ENCODE data around the gene TRIO. TPM values are rescaled to one million over a fixed set of nuclear protein-coding genes. Genes with fewer than 3 reads are reported as not detected.

Gene TRIO
- total and polyA plus RNA-seq, 11 donors, result 35.2 to 99.1 (median 58.4) TPM

DNA sequence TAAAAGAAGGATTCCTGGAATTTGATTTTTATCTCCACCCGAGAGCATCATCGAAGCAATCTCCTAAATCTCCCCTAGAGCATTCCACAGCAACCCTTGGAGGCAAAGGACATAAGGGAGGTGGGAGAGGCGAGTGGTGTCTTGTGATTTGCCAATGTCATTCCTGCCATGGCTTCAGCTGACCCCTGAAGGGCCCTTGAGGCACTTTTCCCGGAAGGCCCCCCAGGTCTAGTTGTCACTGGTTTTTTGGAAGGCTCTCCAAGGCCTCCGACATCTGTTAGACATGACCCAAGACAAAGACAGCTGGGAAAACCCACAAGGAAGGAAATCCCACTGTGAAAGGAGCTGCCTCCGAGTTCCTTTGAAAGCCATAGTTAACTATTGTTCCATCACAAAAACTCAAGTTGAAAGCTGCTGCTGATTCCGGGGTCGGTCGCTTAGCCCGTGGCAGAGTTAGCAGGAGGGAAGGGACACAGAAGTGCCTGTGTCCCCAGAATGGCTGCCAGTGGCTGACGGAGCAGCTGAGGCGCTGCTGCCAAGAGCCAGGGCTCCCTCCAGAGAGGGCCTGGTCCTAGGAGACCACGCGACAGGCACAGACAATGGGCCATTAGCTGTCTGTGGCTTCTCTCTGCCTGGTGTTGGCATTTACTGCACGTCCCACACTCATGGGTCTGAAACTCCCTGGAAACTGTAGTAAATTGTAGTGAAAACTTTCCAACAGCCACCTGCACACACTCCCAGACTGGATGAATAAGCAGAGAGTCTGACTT lies 24.4 kb upstream of the TRIO start:
- intact Hi-C loops (cut with DNase I), result no loop called here
- H3K4me3 ChIP-seq, result no peak overlapping the region
- ATAC-seq (peak; percentile 80 to 91 (median 84)), DNase-seq (peak; percentile 32 to 61 (median 57))
- no peaks in the 10 kb centered on the region for H3K9me3 ChIP-seq
- no peaks in the 10 kb centered on the region for H3K27me3 ChIP-seq
- no peak for TF ChIP-seq CTCF (IDR thresholded peaks at IDR 0.05)
- no peak for TF ChIP-seq POLR2A (IDR thresholded peaks at IDR 0.05)
- 34 to 41% (median 38%) methylated on average over 13 to 15 of the region's 15 CpGs for WGBS, 4 donors
- H3K27ac ChIP-seq, result peak overlapping the region in 10 of 12 donors; percentile 20 to 69 (median 40)
- H3K36me3 ChIP-seq, result no peaks in the 10 kb centered on the region
- H3K4me1 ChIP-seq, result peaks cover 0 to 29% (median 13%) of the 10 kb centered on the region in 12 donors

DNA sequence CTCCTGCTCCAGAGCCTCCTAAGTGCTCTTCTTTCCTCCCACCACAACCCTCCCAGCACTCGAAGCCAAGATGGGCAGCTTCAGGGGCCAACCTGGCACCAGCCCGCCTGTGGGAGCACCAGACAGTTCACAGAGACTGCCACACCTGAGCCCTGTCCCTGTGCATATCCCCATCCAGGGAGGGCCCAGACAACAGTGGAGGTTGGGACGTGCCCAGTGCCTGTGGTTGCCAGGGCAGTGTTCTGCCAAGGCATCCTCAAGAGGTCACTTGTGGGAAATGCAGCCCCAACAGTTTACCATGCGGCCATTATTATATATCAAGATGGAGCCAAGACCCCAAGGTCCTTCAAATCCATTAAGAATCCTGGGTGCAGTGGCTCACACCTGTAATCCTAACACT lies 23.0 kb upstream of the TRIO start:
- WGBS, 4 donors, result 75 to 86% (median 82%) methylated on average over 4 of the region's 4 CpGs
- ATAC-seq (peak in 2 of 4 donors; percentile 33 to 50), DNase-seq (no peak)
- H3K27ac ChIP-seq, result no peak overlapping the region
- intact Hi-C loops (cut with DNase I), result no loop called here
- H3K27me3 ChIP-seq, result no peaks in the 10 kb centered on the region
- peaks cover 0 to 16% (median 8%) of the 10 kb centered on the region in 12 donors for H3K4me1 ChIP-seq
- no peak for TF ChIP-seq POLR2A (IDR thresholded peaks at IDR 0.05)
- no peak for TF ChIP-seq CTCF (IDR thresholded peaks at IDR 0.05)
- no peaks in the 10 kb centered on the region for H3K9me3 ChIP-seq
- no peak overlapping the region for H3K4me3 ChIP-seq
- no peaks in the 10 kb centered on the region for H3K36me3 ChIP-seq

- no peak for TF ChIP-seq POLR2A (IDR thresholded peaks at IDR 0.05)
- H3K27me3 ChIP-seq, result no peaks in the 10 kb centered on the region
- no peaks in the 10 kb centered on the region for H3K9me3 ChIP-seq
- H3K4me3 ChIP-seq, result no peak overlapping the region
- ATAC-seq (no peak), DNase-seq (no peak)
- no peak overlapping the region for H3K27ac ChIP-seq
- intact Hi-C loops (cut with DNase I), result no loop called here
- WGBS, 4 donors, result 86 to 100% (median 97%) methylated on average over 1 of the region's 1 CpG
- peaks cover 0 to 16% (median 8%) of the 10 kb centered on the region in 12 donors for H3K4me1 ChIP-seq
- no peaks in the 10 kb centered on the region for H3K36me3 ChIP-seq
Measured at GRCh38 chr5:14121552-14121951, 21.6 kb upstream of the TRIO start.

GRCh38 chr5:14122089-14122488 lies 21.1 kb upstream of the TRIO start:
- DNase-seq, result no peak
- WGBS, 4 donors, result 79 to 85% (median 83%) methylated on average over 4 of the region's 4 CpGs
- TF ChIP-seq POLR2A (IDR thresholded peaks at IDR 0.05) (no peak), CTCF (IDR thresholded peaks at IDR 0.05) (no peak)
- H3K4me3 ChIP-seq, result no peak overlapping the region
- peaks cover 0 to 16% (median 8%) of the 10 kb centered on the region in 12 donors for H3K4me1 ChIP-seq
- no peak overlapping the region for H3K27ac ChIP-seq
- no peaks in the 10 kb centered on the region for H3K27me3 ChIP-seq
- intact Hi-C loops (cut with DNase I), result no loop called here
- H3K36me3 ChIP-seq, result no peaks in the 10 kb centered on the region
- no peak for ATAC-seq
- no peaks in the 10 kb centered on the region for H3K9me3 ChIP-seq
